IPS-15b (cell line): ENCODE results near the gene RAVER2.
"Not testable (repeated sequence)": the region's sequence is repeated elsewhere in the genome, so short reads cannot be mapped to it uniquely, and the experiment has no call there.

Experiments used
- H3K27me3 ChIP-seq: one replicate; pipeline ENCODE4 v1.6.1; 2013; ENCODE audit warnings: low read length; ENCODE audit not compliant: control insufficient read depth, insufficient read depth
- H3K36me3 ChIP-seq: one replicate; pipeline ENCODE4 v1.6.1; 2013; ENCODE audit warnings: low read length; ENCODE audit not compliant: control insufficient read depth, insufficient read depth
- H3K4me1 ChIP-seq: one replicate; pipeline ENCODE4 v1.6.1; 2013; ENCODE audit warnings: mild to moderate bottlenecking, low read length; ENCODE audit not compliant: control insufficient read depth, insufficient read depth
- H3K4me3 ChIP-seq: one replicate; pipeline ENCODE4 v1.5.1; 2013; ENCODE audit warnings: low read depth, low read length
- H3K9ac ChIP-seq: one replicate; pipeline ENCODE4 v1.6.1; 2013; ENCODE audit warnings: low read depth, mild to moderate bottlenecking, low read length
- H3K9me3 ChIP-seq: one replicate; pipeline ENCODE4 v1.6.1; 2013; ENCODE audit warnings: mild to moderate bottlenecking, low read length; ENCODE audit not compliant: control insufficient read depth, insufficient read depth

RAVER2 gene, protein sequence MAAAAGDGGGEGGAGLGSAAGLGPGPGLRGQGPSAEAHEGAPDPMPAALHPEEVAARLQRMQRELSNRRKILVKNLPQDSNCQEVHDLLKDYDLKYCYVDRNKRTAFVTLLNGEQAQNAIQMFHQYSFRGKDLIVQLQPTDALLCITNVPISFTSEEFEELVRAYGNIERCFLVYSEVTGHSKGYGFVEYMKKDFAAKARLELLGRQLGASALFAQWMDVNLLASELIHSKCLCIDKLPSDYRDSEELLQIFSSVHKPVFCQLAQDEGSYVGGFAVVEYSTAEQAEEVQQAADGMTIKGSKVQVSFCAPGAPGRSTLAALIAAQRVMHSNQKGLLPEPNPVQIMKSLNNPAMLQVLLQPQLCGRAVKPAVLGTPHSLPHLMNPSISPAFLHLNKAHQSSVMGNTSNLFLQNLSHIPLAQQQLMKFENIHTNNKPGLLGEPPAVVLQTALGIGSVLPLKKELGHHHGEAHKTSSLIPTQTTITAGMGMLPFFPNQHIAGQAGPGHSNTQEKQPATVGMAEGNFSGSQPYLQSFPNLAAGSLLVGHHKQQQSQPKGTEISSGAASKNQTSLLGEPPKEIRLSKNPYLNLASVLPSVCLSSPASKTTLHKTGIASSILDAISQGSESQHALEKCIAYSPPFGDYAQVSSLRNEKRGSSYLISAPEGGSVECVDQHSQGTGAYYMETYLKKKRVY

DNA sequence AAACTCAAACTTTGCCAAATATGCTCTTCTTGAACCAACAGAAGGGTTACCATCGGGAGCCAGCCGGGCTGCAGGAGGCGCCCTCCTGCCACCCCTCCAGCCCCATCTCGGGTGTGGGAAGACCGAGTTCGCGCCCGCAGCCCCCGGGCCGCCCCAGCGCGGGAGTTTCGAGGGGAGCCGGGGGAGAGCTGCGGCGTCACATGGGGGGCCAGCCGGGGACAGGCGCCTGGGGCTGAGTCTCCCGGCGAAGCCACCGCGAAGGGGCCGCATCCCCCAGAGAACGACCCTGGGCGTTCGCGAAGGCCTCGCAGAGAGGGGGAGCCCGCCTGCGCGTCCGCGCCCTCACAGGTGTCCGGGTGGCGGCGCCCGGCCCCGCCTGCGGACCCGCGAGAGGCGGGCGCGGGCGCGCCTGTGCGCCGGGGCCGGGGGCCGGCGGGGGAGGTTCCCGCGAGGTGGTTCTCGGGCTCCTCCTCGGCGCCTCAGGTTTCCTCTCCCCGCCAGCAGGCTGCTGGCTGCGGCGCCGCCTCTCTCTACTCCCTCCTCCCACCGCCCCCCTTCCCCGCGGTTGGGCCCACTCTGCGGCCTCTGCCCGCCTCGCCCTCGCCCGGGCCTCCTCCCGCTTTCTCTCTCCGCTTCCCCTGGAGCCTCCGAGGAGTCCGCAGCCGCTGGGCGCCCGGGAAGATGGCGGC is at the start of gene RAVER2:
RAVER2 (plus strand) TSS at position 584 of the 689 bp plus-strand sequence; CDS start at position 682, 98 bp downstream.
- Histone ChIP-seq H3K4me3 (peak within 1 kb of the TSS; percentile 90), H3K9me3 (no peaks in the 10 kb centered on the region), H3K9ac (peak within 1 kb of the TSS; percentile 71), H3K27me3 (no peaks in the 10 kb centered on the region), H3K4me1 (peaks cover 8% of the 10 kb centered on the region), H3K36me3 (no peaks in the 10 kb centered on the region)

DNA sequence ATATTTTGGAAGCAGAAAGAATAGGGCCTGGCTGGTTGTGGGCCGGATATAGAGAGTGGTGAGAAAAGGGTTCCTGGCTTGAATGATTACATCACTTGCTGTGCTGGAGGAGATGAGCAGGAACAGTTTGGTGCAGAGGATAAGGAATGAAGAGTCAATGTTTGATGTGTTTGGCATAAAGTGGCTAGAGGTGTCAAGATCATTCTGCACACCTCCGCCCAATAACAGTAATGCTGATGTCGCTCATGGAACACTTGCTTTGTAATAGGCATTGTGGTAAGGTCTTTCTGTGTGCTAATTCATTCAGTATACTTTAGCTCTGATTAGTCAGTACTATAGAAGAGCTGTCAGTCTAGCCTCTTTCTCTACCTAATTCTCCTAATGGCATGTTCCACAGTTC is 48.0 kb upstream of the RAVER2 start:
- Histone ChIP-seq H3K9ac (no peak overlapping the region), H3K36me3 (peaks cover under 1% of the 10 kb centered on the region), H3K27me3 (no peaks in the 10 kb centered on the region), H3K9me3 (no peaks in the 10 kb centered on the region), H3K4me3 (no peak overlapping the region), H3K4me1 (peaks cover 3% of the 10 kb centered on the region)

DNA sequence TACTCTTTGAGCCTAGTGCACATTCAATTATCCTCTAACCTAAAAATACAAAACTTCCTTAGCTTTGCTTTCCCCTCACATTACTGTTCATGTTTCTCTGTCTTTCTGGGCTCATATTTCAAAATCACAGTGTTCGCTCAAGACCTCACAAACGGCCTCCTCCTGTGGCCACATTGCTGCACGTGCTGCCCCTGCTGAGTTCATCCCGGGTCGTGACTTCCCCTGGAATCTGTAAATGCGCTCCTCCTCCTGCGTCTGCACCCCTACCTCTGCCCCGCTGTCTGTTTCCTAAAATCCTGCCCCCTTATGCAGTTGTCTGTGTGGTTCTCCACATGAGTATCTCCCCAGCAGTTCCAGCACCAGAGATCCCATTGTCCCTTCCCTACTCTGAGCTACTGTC is 45.5 kb upstream of the RAVER2 start:
- Histone ChIP-seq H3K36me3 (no peaks in the 10 kb centered on the region), H3K4me3 (no peak overlapping the region), H3K9ac (no peak overlapping the region), H3K27me3 (no peaks in the 10 kb centered on the region), H3K4me1 (peaks cover 3% of the 10 kb centered on the region), H3K9me3 (no peaks in the 10 kb centered on the region)

DNA sequence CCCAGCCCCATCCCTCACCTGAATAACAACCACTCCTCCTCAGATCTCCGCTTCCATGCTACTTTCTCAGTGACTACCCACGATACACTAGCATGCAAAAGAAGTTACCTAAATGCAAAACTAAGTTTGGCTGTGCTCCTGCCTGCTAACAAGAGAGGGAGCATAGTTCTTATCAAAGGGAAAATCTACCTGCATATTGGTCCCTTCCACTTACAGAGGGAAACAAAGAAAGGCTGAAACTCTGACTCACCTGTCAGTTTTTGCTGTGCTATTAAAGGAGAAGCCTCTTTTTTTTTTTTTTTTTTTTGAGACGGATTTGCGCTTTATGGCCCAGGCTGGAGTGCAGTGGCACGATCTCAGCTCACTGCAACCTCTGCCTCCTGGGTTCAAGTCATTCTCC is 43.8 kb upstream of the RAVER2 start:
- Histone ChIP-seq H3K27me3 (no peaks in the 10 kb centered on the region), H3K9ac (no peak overlapping the region), H3K36me3 (no peaks in the 10 kb centered on the region), H3K9me3 (no peaks in the 10 kb centered on the region), H3K4me1 (peaks cover 3% of the 10 kb centered on the region), H3K4me3 (no peak overlapping the region)

DNA sequence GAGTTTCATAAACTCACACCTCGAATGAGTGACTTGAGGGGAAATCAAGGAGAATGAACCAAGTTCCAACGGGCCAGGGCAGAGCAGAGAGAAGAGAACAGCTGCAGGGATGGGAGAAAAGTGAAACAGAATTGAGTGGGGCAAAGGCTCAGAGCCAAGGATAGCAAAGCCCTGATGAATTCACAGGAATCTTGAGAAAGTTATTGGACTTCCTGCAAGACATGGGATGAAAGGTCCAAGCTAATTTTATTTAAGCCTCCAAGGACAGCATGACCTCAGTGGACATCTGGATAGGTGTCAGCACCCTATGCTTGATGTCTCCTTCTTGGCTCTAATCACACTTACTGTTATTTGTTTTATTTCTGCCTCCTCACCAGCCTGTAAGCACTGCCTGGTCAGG is 43.0 kb upstream of the RAVER2 start:
- H3K9me3 ChIP-seq: no peaks in the 10 kb centered on the region
- peaks cover 3% of the 10 kb centered on the region for H3K4me1 ChIP-seq
- H3K27me3 ChIP-seq: no peaks in the 10 kb centered on the region
- no peaks in the 10 kb centered on the region for H3K36me3 ChIP-seq
- no peak overlapping the region for H3K4me3 ChIP-seq
- H3K9ac ChIP-seq: no peak overlapping the region

DNA sequence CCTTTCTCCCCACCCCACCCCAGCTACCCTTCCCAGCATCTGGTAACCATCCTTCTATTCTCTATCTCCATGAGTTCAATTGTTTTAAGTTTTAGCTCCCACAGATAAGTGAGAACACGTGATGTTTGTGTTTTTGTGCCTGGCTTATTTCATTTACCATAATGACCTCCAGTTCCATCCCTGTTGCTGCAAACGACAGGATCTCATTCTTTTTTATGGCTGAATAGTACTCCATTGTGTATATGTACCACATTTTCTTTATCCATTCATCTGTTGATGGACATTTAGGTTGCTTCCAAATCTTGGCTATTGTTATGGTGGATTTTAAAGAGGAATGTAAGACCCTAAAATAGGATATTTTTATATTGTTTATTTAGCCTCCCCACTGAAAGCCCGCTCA is 42.2 kb upstream of the RAVER2 start:
- not testable (repeated sequence) for H3K4me3 ChIP-seq, H3K9me3 ChIP-seq, H3K4me1 ChIP-seq, H3K27me3 ChIP-seq, H3K36me3 ChIP-seq, H3K9ac ChIP-seq

DNA sequence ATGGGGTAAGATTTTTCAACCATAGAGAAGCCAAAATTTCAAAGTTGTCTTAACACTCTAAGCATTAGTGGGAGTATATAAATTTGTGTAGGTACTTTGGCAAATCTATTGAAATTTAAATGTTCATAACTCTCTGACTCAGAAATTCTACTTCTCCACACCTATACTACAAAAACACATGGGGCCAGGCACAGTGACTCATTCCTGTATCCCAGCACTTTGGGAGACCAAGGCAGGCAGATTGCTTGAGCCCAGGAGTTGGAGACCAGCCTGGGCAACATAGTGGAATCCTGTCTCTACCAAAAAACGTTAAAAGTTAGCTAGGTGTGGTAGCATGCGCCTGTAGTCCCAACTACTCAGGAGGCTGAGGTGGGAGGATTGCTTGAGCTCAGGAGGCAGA is 41.3 kb upstream of the RAVER2 start:
- H3K9ac ChIP-seq: no peak overlapping the region
- H3K4me1 ChIP-seq: peaks cover 3% of the 10 kb centered on the region
- H3K9me3 ChIP-seq: no peaks in the 10 kb centered on the region
- no peak overlapping the region for H3K4me3 ChIP-seq
- no peaks in the 10 kb centered on the region for H3K27me3 ChIP-seq
- no peaks in the 10 kb centered on the region for H3K36me3 ChIP-seq

DNA sequence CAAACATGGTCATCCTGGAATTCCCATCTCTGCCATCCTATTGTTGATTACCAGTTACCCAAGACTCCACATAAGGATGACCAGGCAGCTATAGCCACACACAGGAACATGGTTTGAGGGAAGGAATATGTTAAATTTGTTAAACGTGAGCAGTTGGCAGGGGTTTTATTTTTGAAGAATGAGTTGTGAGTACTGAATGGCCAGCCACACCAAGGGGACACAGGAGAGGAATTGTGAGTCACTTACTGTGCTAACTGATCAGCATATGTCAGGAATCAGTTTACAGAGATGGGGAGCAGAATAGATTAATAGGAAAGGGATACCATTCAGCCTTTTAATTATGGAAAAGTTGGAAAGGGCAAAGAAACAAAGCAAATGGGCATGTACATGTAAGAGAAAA is 39.3 kb upstream of the RAVER2 start:
- H3K9me3 ChIP-seq: no peaks in the 10 kb centered on the region
- H3K4me3 ChIP-seq: no peak overlapping the region
- no peak overlapping the region for H3K9ac ChIP-seq
- no peaks in the 10 kb centered on the region for H3K4me1 ChIP-seq
- no peaks in the 10 kb centered on the region for H3K36me3 ChIP-seq
- H3K27me3 ChIP-seq: no peaks in the 10 kb centered on the region

DNA sequence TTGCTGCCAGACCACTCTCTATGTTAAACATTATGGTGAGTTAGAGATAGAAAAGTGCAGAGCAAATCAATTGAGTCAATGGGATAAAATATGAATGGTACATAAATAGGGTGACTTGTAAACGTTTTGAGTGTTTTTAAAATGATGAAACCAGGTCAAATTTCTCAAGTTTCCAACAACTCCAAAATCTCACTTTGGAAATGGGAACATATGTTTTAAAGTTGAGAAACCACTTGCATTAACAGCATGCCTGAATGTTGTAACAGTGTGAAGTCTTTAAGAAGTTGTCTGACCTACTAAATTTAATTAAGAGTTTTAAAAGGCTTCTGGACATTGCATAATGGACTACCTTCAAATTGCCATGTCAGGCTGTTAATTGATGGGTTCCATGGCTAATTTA is 33.6 kb upstream of the RAVER2 start:
- H3K4me3 ChIP-seq: no peak overlapping the region
- no peaks in the 10 kb centered on the region for H3K27me3 ChIP-seq
- no peaks in the 10 kb centered on the region for H3K9me3 ChIP-seq
- no peak overlapping the region for H3K9ac ChIP-seq
- H3K4me1 ChIP-seq: peaks cover 2% of the 10 kb centered on the region
- no peaks in the 10 kb centered on the region for H3K36me3 ChIP-seq

DNA sequence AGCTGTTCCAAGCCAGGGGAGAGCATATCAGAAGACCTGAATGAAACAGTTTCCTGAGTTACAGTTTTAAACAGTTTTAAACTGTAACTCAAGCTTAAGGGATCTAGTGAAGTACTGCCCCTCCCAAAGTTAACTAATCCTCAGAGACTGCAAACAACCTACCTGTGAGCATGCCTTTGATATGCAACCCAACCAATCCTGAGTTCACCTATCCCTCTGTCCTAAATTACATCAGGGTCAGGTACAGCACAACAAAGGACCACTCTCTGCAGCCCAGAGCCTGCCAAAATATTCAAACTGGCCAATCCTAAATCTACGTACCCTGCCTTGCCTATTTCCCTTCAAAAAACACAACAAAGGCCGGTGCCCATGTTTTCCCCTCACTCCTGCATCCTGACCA is 32.8 kb upstream of the RAVER2 start:
- Histone ChIP-seq H3K4me3 (peak overlapping the region; percentile 12), H3K36me3 (no peaks in the 10 kb centered on the region), H3K27me3 (no peaks in the 10 kb centered on the region), H3K9ac (no peak overlapping the region), H3K4me1 (peaks cover 2% of the 10 kb centered on the region), H3K9me3 (no peaks in the 10 kb centered on the region)

DNA sequence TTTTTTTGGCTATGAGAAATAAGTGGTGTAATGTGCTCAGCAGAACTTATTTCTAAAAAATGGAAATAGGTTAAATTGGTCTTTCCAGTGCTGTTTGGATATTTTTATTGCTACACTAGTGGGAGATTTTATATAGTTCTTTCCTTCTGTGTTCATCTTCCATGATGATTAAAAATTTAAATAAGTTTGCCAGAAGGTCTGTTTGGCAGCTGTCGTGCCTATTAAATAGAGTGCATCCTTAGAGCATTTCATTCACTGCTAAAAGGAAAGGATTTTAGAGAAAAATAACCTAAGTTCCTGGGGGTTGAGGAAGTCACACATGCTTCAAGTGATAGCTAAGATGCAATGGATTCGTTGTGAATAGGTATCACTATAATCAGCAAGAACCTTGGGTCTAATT is 29.7 kb upstream of the RAVER2 start:
- Histone ChIP-seq H3K9ac (no peak overlapping the region), H3K9me3 (peaks cover 2% of the 10 kb centered on the region), H3K36me3 (no peaks in the 10 kb centered on the region), H3K4me1 (peaks cover 2% of the 10 kb centered on the region), H3K4me3 (no peak overlapping the region), H3K27me3 (no peaks in the 10 kb centered on the region)

DNA sequence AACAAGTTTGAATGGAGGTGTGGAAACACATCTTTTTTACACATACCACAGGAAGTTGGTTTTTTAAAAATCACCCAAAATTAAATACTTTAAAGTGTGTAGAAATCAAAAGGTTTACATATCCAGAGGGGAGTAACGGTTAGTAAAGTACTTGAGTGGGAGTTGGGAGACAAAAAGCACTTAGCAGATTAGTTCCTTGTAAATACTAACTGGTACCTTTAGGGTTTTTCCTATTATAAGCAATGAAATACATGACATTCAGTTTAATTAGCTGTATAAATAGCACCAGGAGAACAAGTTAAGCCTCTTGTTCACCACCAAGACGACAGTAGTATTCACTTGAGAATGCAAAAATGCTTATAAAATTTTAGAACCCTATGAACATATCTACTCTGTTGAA is 23.7 kb upstream of the RAVER2 start:
- Histone ChIP-seq H3K9ac (no peak overlapping the region), H3K4me1 (no peaks in the 10 kb centered on the region), H3K4me3 (no peak overlapping the region), H3K36me3 (no peaks in the 10 kb centered on the region), H3K27me3 (peaks cover 4% of the 10 kb centered on the region), H3K9me3 (peaks cover 2% of the 10 kb centered on the region)
